CD8-positive, alpha-beta memory T cell (primary cell): ENCODE results near the gene MIPOL1. TPM values are rescaled to one million over a fixed set of nuclear protein-coding genes. Genes with fewer than 3 reads are reported as not detected.

ENCODE experiments used
- CTCF ChIA-PET: fragments of 350-600 bp; sonication (Branson Sonifier 250); formaldehyde crosslinking; loops from one replicate; lab custom pipeline; 2021; ENCODE audit warnings: antibody characterized with exemption; lab: Charles Lee
- POLR2A ChIA-PET: fragments of 350-600 bp; sonication (Branson Sonifier 250); formaldehyde crosslinking; loops from one replicate; lab custom pipeline; 2021; ENCODE audit warnings: antibody characterized with exemption; lab: Charles Lee
- DNase-seq, 5 donors: peaks; one replicate each; pipeline versions ENCODE4 v3.0.0 to v3.0.0-alpha.2; 2020 to 2022; ENCODE audit warnings: mixed read lengths in 1 of 5
- H3K27ac ChIP-seq: one replicate; pipeline ENCODE4 v1.7.0; 2013; ENCODE audit warnings: low read depth, mild to moderate bottlenecking, low read length, moderate library complexity
- H3K27me3 ChIP-seq: 2 replicates; pipeline ENCODE4 v1.7.0; 2013; ENCODE audit warnings: low read length, mild to moderate bottlenecking; ENCODE audit not compliant: insufficient read depth, poor library complexity, severe bottlenecking
- H3K36me3 ChIP-seq: 2 replicates; pipeline ENCODE4 v1.7.0; 2013; ENCODE audit warnings: mild to moderate bottlenecking, low read length, moderate library complexity; ENCODE audit not compliant: insufficient read depth
- H3K4me1 ChIP-seq: 2 replicates; pipeline ENCODE4 v1.7.0; 2013; ENCODE audit warnings: mild to moderate bottlenecking, low read length, moderate library complexity; ENCODE audit not compliant: insufficient read depth
- H3K4me3 ChIP-seq: 2 replicates; pipeline ENCODE4 v1.7.0; 2013; ENCODE audit warnings: mild to moderate bottlenecking, low read length
- H3K9me3 ChIP-seq: 2 replicates; pipeline ENCODE4 v1.7.0; 2013; ENCODE audit warnings: mild to moderate bottlenecking, low read length
- H3K27ac Mint-ChIP-seq, 8 donors: one replicate each; pipeline ENCODE4 v1.8.0; 2020 to 2021; ENCODE audit warnings: mixed read lengths in 8 of 8, mild to moderate bottlenecking in 6 of 8, inconsistent platforms in 3 of 8, moderate library complexity in 3 of 8
- H3K27me3 Mint-ChIP-seq, 2 donors: one replicate each; pipeline ENCODE4 v1.8.0; 2020 to 2021; ENCODE audit warnings: mixed read lengths in 2 of 2, mild to moderate bottlenecking in 1 of 2, moderate library complexity in 1 of 2
- H3K36me3 Mint-ChIP-seq, 3 donors: one replicate each; pipeline ENCODE4 v1.8.0; 2020 to 2021; ENCODE audit warnings: mixed read lengths in 3 of 3, inconsistent platforms in 1 of 3, mild to moderate bottlenecking in 1 of 3
- H3K4me1 Mint-ChIP-seq, 3 donors: one replicate each; pipeline ENCODE4 v1.8.0; 2020 to 2021; ENCODE audit warnings: mixed read lengths in 3 of 3, inconsistent platforms in 1 of 3, mild to moderate bottlenecking in 1 of 3
- H3K4me3 Mint-ChIP-seq, 7 donors: one replicate each; pipeline ENCODE4 v1.8.0; 2020 to 2021; ENCODE audit warnings: mixed read lengths in 7 of 7, mild to moderate bottlenecking in 6 of 7, moderate library complexity in 4 of 7, inconsistent platforms in 2 of 7
- H3K9me3 Mint-ChIP-seq, 5 donors: one replicate each; pipeline ENCODE4 v1.8.0; 2020 to 2022; ENCODE audit warnings: mixed read lengths in 5 of 5, mild to moderate bottlenecking in 3 of 5, moderate library complexity in 2 of 5, inconsistent platforms in 1 of 5
- polyA plus RNA-seq: library from polyadenylated mRNA; unstranded; fragments of 300-500 nt; fragmentation: Illumina TruSeq; gene quantifications from one replicate; pipeline ENCODE4 v1.2.3, GENCODE V29; 2021
- total RNA-seq, 2 experiments: library from RNA; stranded (reverse); gene quantifications; one replicate each; pipeline ENCODE4 v1.2.3, GENCODE V29; 2021

The MIPOL1 gene
- total and polyA plus RNA-seq, 3 experiments from 2014 or later: not detected

DNA sequence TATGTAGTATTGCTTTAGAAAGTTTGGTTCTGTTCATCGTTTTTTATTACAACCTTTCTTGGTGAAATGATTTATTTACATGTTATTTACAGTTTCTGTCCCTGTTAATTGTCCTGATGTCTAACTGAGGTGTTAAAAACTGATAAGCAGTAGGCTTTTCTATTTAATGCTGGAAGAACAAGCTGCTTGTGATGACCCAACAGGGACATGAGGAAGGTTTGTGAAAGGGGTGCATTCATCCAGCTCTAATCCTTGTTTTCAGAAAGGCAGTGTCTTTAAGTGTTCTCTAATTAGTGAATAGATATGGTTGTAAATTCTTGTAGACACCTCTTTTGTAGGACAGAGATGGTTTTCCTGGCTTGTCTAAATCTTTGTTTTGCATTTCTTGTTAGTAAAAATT lies 205.9 kb downstream of the MIPOL1 start:
- H3K36me3 Mint-ChIP-seq: no peaks in the 10 kb centered on the region
- ChIA-PET POLR2A (no interaction called here), CTCF (no interaction called here)
- H3K4me1 Mint-ChIP-seq: no peaks in the 10 kb centered on the region
- no peak for DNase-seq
- peaks cover 0 to 23% (median 5%) of the 10 kb centered on the region in 5 donors for H3K9me3 Mint-ChIP-seq
- no peak overlapping the region for H3K27ac ChIP-seq
- H3K4me3 ChIP-seq: no peak overlapping the region
- no peaks in the 10 kb centered on the region for H3K4me1 ChIP-seq
- no peaks in the 10 kb centered on the region for H3K36me3 ChIP-seq
- no peaks in the 10 kb centered on the region for H3K27me3 Mint-ChIP-seq
- H3K27me3 ChIP-seq: no peaks in the 10 kb centered on the region
- no peaks in the 10 kb centered on the region for H3K9me3 ChIP-seq
- H3K4me3 Mint-ChIP-seq: no peak overlapping the region
- H3K27ac Mint-ChIP-seq: no peak overlapping the region

DNA sequence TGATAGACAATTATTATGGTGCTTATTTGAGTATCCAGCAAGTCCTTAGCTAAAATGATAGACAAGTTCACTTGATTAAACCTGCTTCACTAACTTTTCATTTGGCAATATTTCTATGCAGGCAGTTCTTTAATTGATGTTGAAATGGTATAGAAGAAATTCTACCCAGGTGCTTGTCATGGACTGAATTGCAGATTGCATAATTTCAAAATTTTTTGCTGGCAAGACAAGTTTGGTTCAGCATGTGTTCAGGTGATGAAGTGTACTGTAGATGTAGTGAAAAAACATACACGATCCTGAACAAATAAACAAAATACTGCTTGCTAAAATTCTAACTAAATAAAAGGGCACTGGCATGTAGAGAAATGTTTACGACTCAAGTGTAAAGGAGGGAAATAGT lies 208.4 kb downstream of the MIPOL1 start:
- Mint-ChIP-seq H3K9me3 (peaks cover 0 to 14% (median 3%) of the 10 kb centered on the region in 5 donors), H3K27ac (no peak overlapping the region), H3K4me3 (no peak overlapping the region), H3K4me1 (no peaks in the 10 kb centered on the region), H3K27me3 (no peaks in the 10 kb centered on the region), H3K36me3 (no peaks in the 10 kb centered on the region)
- H3K4me1 ChIP-seq: no peaks in the 10 kb centered on the region
- H3K4me3 ChIP-seq: no peak overlapping the region
- no peaks in the 10 kb centered on the region for H3K27me3 ChIP-seq
- no peaks in the 10 kb centered on the region for H3K9me3 ChIP-seq
- ChIA-PET POLR2A (no interaction called here), CTCF (no interaction called here)
- H3K27ac ChIP-seq: no peak overlapping the region
- H3K36me3 ChIP-seq: no peaks in the 10 kb centered on the region
- DNase-seq: no peak

DNA sequence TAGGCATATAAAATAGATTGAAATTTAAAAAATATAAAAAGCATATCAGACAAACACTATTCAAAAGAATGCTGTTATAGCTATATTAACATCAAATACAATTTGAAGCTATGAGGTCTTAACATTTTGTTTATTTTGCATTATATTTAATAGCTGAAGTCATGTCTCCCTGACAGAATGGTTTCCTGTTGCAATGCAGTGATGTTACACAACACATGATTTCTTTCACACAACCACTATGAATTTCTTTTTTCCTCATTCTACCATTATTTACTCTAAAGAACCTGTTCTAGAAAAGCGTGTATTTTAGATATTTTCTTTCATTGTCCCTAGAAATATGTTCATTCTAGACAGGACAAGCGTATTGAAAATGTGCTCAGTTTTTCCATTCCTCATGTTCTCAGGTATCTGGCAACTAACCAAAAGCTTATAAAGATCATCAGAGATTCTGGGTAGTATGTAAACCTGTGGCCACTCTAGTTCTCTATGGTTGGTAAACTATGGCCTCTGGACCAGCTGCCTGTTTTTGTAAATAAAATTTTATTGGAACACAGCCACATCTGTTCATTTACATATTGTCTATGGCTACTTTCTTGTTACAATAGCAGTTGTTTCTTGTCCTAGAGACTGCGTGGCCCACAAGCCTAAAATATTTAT lies 213.5 kb downstream of the MIPOL1 start:
- Mint-ChIP-seq H3K9me3 (peaks cover 0 to 13% (median 2%) of the 10 kb centered on the region in 5 donors), H3K27me3 (no peaks in the 10 kb centered on the region), H3K27ac (no peak overlapping the region), H3K36me3 (no peaks in the 10 kb centered on the region), H3K4me3 (no peak overlapping the region), H3K4me1 (no peaks in the 10 kb centered on the region)
- Histone ChIP-seq H3K9me3 (no peaks in the 10 kb centered on the region), H3K36me3 (no peaks in the 10 kb centered on the region), H3K27ac (no peak overlapping the region), H3K4me3 (no peak overlapping the region), H3K4me1 (no peaks in the 10 kb centered on the region), H3K27me3 (no peaks in the 10 kb centered on the region)
- no peak for DNase-seq
- POLR2A ChIA-PET: no interaction called here
- CTCF ChIA-PET: no interaction called here

DNA sequence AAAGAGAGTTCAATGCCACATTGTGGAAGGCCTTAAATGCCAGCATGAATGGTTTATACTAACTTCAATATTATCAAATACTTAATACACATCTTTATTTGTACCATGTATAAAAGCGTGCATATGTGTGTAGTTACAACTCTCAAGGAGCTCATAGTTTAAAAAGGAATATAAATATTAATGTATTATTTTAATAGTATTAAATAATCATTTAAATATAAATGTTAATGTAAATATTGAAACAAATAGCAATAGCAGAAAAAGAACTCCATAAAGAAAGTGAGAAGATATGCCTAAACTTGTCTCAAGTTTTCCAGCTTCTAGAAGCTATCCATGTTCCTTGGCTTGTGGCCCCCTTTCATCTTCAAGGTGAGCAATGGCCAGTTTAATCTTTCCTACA lies 215.3 kb downstream of the MIPOL1 start:
- no peak overlapping the region for H3K27ac Mint-ChIP-seq
- no peaks in the 10 kb centered on the region for H3K27me3 Mint-ChIP-seq
- Histone ChIP-seq H3K4me1 (no peaks in the 10 kb centered on the region), H3K27ac (no peak overlapping the region), H3K36me3 (no peaks in the 10 kb centered on the region), H3K9me3 (no peaks in the 10 kb centered on the region), H3K4me3 (no peak overlapping the region), H3K27me3 (no peaks in the 10 kb centered on the region)
- H3K36me3 Mint-ChIP-seq: no peaks in the 10 kb centered on the region
- DNase-seq: no peak
- H3K4me3 Mint-ChIP-seq: no peak overlapping the region
- POLR2A ChIA-PET: no interaction called here
- CTCF ChIA-PET: no interaction called here
- H3K4me1 Mint-ChIP-seq: no peaks in the 10 kb centered on the region
- peaks cover 0 to 18% (median 6%) of the 10 kb centered on the region in 5 donors for H3K9me3 Mint-ChIP-seq

DNA sequence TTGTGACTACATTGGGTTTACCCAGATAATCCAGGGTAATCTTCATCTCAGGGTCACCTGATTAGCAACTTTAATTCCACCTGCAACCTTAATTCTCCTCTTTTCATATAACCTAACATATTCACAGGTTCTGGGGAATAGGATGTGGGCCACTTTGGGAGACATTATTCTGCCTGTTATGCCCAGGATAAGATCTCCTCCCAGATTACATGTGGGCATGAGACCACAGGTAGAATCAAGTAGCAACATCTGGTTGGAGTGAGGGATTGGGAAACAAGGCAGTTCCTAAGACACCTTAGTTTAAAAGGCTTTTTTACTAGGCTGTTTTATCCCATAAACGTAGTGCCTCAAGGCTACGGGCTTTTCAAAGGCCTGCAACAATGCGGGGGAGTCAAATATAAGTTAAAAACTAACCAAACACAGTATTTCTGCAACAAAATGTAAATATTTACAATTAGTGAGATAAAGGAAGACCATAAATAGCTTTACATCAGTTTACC lies 215.8 kb downstream of the MIPOL1 start:
- Histone ChIP-seq H3K36me3 (no peaks in the 10 kb centered on the region), H3K4me3 (no peak overlapping the region), H3K4me1 (no peaks in the 10 kb centered on the region), H3K27ac (no peak overlapping the region), H3K9me3 (no peaks in the 10 kb centered on the region), H3K27me3 (no peaks in the 10 kb centered on the region)
- peaks cover 0 to 18% (median 6%) of the 10 kb centered on the region in 5 donors for H3K9me3 Mint-ChIP-seq
- H3K4me3 Mint-ChIP-seq: no peak overlapping the region
- H3K27me3 Mint-ChIP-seq: no peaks in the 10 kb centered on the region
- no peaks in the 10 kb centered on the region for H3K36me3 Mint-ChIP-seq
- H3K27ac Mint-ChIP-seq: no peak overlapping the region
- ChIA-PET CTCF (no interaction called here), POLR2A (no interaction called here)
- no peaks in the 10 kb centered on the region for H3K4me1 Mint-ChIP-seq
- no peak for DNase-seq

DNA sequence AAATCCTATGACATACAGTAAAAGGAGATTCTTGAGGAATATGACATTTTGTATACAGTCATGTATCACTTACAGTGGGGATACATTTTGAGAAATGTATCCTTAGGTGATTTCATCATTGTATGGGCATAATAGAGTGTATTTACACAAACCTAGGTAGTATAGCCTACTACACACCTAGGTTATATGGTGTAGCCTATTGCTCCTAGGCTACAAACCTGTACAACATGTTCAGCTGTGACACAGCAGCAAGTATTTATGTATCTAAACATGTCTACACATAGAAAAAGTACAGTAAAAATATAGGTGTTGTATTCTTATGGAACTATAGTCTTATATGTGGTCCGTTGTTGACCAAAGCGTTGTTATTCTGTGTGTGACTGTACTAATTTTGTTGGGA lies 218.5 kb downstream of the MIPOL1 start:
- no peaks in the 10 kb centered on the region for H3K36me3 Mint-ChIP-seq
- H3K9me3 Mint-ChIP-seq: peaks cover 0 to 19% (median 4%) of the 10 kb centered on the region in 5 donors
- Histone ChIP-seq H3K36me3 (no peaks in the 10 kb centered on the region), H3K27me3 (no peaks in the 10 kb centered on the region), H3K27ac (no peak overlapping the region), H3K4me3 (no peak overlapping the region), H3K9me3 (no peaks in the 10 kb centered on the region), H3K4me1 (no peaks in the 10 kb centered on the region)
- ChIA-PET CTCF (no interaction called here), POLR2A (no interaction called here)
- no peak overlapping the region for H3K4me3 Mint-ChIP-seq
- no peaks in the 10 kb centered on the region for H3K4me1 Mint-ChIP-seq
- no peak for DNase-seq
- H3K27ac Mint-ChIP-seq: no peak overlapping the region
- H3K27me3 Mint-ChIP-seq: no peaks in the 10 kb centered on the region

DNA sequence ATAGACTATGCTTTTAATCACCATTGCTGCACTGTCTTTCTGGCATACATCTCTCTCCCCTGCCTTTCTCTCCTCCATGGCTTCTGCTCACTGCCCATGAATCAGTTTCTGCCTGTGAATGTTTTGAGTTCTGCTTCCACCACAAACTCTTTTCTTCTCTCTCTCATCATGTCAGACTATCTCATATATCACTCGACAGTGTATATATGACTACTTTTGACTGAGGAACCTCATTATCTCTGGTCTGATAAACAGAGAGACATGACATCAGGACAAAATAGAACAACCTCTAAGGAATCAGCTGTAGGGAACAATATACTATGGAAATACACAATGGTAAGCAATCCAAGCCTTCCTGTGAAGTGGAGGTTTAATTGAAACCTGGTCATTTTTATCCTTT lies 219.4 kb downstream of the MIPOL1 start:
- H3K9me3 ChIP-seq: no peaks in the 10 kb centered on the region
- no peaks in the 10 kb centered on the region for H3K36me3 ChIP-seq
- ChIA-PET CTCF (no interaction called here), POLR2A (no interaction called here)
- H3K4me1 Mint-ChIP-seq: no peaks in the 10 kb centered on the region
- H3K9me3 Mint-ChIP-seq: peaks cover 0 to 21% (median 4%) of the 10 kb centered on the region in 5 donors
- no peak overlapping the region for H3K27ac Mint-ChIP-seq
- no peak overlapping the region for H3K27ac ChIP-seq
- H3K27me3 Mint-ChIP-seq: no peaks in the 10 kb centered on the region
- no peaks in the 10 kb centered on the region for H3K4me1 ChIP-seq
- no peak for DNase-seq
- H3K4me3 ChIP-seq: no peak overlapping the region
- no peak overlapping the region for H3K4me3 Mint-ChIP-seq
- H3K27me3 ChIP-seq: no peaks in the 10 kb centered on the region
- H3K36me3 Mint-ChIP-seq: no peaks in the 10 kb centered on the region

DNA sequence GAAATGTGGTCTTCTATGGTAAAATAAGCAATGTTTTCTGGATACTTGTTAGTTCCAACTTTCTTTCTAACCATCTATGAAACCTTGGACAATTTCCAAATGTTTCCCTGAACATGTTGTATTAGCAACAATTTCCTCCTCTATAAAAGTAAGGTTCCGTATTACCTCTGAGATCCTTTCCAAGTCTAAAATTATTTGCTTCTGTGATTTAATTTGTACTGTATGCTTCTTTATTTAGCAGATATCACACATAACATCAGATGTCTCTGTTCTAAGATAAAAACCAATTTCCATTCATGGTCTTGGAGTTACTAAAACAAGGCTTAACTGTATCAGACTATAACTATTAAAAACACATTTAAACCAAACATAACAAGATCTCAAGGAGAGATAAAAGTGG lies 220.1 kb downstream of the MIPOL1 start:
- Histone ChIP-seq H3K36me3 (no peaks in the 10 kb centered on the region), H3K4me3 (no peak overlapping the region), H3K4me1 (no peaks in the 10 kb centered on the region), H3K9me3 (no peaks in the 10 kb centered on the region), H3K27me3 (no peaks in the 10 kb centered on the region), H3K27ac (no peak overlapping the region)
- Mint-ChIP-seq H3K27me3 (no peaks in the 10 kb centered on the region), H3K36me3 (no peaks in the 10 kb centered on the region), H3K4me1 (no peaks in the 10 kb centered on the region), H3K4me3 (no peak overlapping the region), H3K9me3 (peaks cover 0 to 21% (median 4%) of the 10 kb centered on the region in 5 donors), H3K27ac (no peak overlapping the region)
- ChIA-PET CTCF (no interaction called here), POLR2A (no interaction called here)
- no peak for DNase-seq
